Left ventricle myocardium inferior (tissue), 1 donor: ENCODE measurements around the gene SULT1B1. TPM values are rescaled to one million over a fixed set of nuclear protein-coding genes. Genes with fewer than 3 reads are reported as not detected.

Source experiments
- DNase-seq: peaks from one replicate; pipeline ENCODE4 v3.0.0-alpha.2; 2020
- H3K27ac ChIP-seq: fragments of 200-600 bp; replicated peaks from 2 replicates; pipeline ENCODE4 v1.8.0; 2021
- H3K27me3 ChIP-seq: fragments of 200-600 bp; 2 replicates; pipeline ENCODE4 v1.8.0; 2021; ENCODE audit warnings: low read depth
- H3K36me3 ChIP-seq: fragments of 200-600 bp; 2 replicates; pipeline ENCODE4 v1.8.0; 2021
- H3K4me1 ChIP-seq: fragments of 200-600 bp; 2 replicates; pipeline ENCODE4 v1.8.0; 2021
- H3K4me3 ChIP-seq: fragments of 200-600 bp; 2 replicates; pipeline ENCODE4 v1.8.0; 2021; ENCODE audit warnings: mild to moderate bottlenecking, moderate library complexity
- H3K9me3 ChIP-seq: fragments of 200-600 bp; replicated peaks from 2 replicates; pipeline ENCODE4 v1.8.0; 2021
- intact Hi-C: fragments of 100-400 bp; cut with micrococcal nuclease; formaldehyde crosslinking; loops from one replicate; pipeline ENCODE4 v1.11.0; 2022
- total RNA-seq: library from RNA; stranded (reverse); fragmentation: NEBNext Ultra II Directional; extraction: Animal tissue kit (Norgen Biotek cat#: 25700); gene quantifications from one replicate; pipeline ENCODE4 v1.2.1, GENCODE V29; 2021
- TF ChIP-seq, protein P1 (sequence below): fragments of 200-600 bp; IDR thresholded peaks from 2 replicates; pipeline ENCODE4 v1.8.0; 2021; ENCODE audit warnings: antibody characterized with exemption, mild to moderate bottlenecking, borderline replicate concordance
- donor health status: DM: no; HTN: yes; CAD: no; lungs with severe emphysema.

Gene SULT1B1
- total RNA-seq, 1 donor from 2014 or later, result 1.1 TPM

DNA sequence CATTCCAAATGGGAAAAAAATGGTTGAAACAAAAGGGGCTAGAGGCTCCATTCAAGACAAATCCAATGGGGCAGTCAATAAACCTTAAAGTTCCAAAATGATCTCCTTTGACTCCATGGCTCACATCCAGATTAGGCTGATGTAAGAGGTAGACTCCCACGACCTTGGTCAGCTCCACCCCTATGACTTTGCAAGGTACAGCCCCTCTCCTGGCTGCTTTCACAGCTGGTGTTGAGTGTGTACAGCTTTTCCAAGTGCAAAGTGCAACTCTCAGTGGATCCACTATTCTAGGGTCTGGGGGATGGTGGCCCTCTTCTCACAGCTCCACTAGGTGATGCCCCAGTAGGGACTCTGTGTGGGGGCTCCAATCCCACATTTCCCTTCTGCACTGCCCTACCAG is 21.5 kb downstream of the SULT1B1 start:
- H3K4me1 ChIP-seq, result no peaks in the 10 kb centered on the region
- no peaks in the 10 kb centered on the region for H3K27me3 ChIP-seq
- H3K36me3 ChIP-seq, result no peaks in the 10 kb centered on the region
- no peak overlapping the region for H3K27ac ChIP-seq
- TF ChIP-seq, protein P1, sequence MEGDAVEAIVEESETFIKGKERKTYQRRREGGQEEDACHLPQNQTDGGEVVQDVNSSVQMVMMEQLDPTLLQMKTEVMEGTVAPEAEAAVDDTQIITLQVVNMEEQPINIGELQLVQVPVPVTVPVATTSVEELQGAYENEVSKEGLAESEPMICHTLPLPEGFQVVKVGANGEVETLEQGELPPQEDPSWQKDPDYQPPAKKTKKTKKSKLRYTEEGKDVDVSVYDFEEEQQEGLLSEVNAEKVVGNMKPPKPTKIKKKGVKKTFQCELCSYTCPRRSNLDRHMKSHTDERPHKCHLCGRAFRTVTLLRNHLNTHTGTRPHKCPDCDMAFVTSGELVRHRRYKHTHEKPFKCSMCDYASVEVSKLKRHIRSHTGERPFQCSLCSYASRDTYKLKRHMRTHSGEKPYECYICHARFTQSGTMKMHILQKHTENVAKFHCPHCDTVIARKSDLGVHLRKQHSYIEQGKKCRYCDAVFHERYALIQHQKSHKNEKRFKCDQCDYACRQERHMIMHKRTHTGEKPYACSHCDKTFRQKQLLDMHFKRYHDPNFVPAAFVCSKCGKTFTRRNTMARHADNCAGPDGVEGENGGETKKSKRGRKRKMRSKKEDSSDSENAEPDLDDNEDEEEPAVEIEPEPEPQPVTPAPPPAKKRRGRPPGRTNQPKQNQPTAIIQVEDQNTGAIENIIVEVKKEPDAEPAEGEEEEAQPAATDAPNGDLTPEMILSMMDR, result no peak
- no peak overlapping the region for H3K4me3 ChIP-seq
- intact Hi-C loops, result no loop called here
- H3K9me3 ChIP-seq, result peaks cover 5% of the 10 kb centered on the region
- DNase-seq, result no peak

DNA sequence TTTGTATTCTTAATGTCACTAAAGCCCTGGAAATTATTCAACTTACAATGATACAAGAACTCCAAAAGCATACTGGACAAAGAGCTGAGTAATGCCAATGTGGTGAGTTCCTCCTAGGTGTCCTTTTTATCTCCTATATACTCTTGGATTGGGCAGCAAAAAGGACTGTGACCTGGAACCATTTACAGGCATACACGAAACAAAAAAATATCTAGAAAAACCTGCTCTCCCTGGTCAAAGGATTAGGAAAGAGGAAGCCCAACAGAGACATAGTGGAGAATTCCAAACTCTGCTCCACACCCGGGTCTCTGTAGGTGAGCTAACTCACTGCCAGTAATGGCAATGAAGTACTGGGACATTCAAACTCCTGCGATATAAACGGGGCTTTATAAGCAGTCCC is 25.3 kb downstream of the SULT1B1 start:
- TF ChIP-seq, protein P1, result no peak
- no peak overlapping the region for H3K27ac ChIP-seq
- H3K27me3 ChIP-seq, result no peaks in the 10 kb centered on the region
- no peaks in the 10 kb centered on the region for H3K36me3 ChIP-seq
- no peak overlapping the region for H3K4me3 ChIP-seq
- H3K4me1 ChIP-seq, result no peaks in the 10 kb centered on the region
- no peak for DNase-seq
- intact Hi-C loops, result no loop called here
- no peaks in the 10 kb centered on the region for H3K9me3 ChIP-seq

DNA sequence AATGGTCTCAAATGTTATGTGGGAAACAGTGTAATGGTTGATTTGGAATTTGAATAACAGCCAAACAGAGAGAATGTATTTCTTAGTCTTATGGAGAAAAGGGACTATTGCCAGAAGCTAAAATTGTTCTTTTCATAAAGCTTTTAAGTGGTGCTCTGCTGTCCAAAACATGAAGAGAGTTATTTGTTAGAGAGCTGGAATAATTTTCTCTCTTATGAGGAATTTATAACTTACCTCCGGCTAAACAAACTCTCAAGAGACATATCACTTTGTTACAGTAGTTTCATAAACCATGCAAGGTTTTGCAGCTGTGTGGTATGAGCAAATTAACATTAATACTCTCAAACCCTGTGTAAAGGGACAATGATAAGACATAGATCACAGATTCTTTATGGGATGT is 28.6 kb downstream of the SULT1B1 start:
- no peaks in the 10 kb centered on the region for H3K9me3 ChIP-seq
- H3K27me3 ChIP-seq, result no peaks in the 10 kb centered on the region
- intact Hi-C loops, result no loop called here
- H3K36me3 ChIP-seq, result no peaks in the 10 kb centered on the region
- TF ChIP-seq, protein P1, result no peak
- no peak for DNase-seq
- H3K27ac ChIP-seq, result no peak overlapping the region
- no peak overlapping the region for H3K4me3 ChIP-seq
- H3K4me1 ChIP-seq, result no peaks in the 10 kb centered on the region

DNA sequence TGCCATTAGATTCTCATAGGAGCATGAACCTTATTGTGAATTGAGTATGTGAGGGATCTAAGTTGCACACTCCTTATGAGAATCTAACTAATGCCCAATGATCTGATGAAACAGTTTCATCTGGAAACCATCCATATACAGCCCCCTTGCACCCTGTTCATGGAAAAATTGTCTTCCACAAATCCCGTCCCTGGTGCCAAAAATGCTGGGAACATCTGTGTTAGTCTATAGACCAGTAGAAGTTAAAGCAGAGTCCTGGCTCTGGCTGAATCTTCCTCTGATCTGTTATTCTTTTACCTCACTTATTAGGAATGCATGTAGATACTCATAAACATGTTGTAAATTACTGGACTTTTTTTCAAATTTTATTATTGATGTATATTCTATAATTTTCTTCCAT is 29.2 kb downstream of the SULT1B1 start:
- no peak overlapping the region for H3K27ac ChIP-seq
- no peaks in the 10 kb centered on the region for H3K9me3 ChIP-seq
- TF ChIP-seq, protein P1, result no peak
- H3K4me3 ChIP-seq, result no peak overlapping the region
- no peaks in the 10 kb centered on the region for H3K27me3 ChIP-seq
- intact Hi-C loops, result no loop called here
- H3K36me3 ChIP-seq, result no peaks in the 10 kb centered on the region
- no peaks in the 10 kb centered on the region for H3K4me1 ChIP-seq
- DNase-seq, result no peak

DNA sequence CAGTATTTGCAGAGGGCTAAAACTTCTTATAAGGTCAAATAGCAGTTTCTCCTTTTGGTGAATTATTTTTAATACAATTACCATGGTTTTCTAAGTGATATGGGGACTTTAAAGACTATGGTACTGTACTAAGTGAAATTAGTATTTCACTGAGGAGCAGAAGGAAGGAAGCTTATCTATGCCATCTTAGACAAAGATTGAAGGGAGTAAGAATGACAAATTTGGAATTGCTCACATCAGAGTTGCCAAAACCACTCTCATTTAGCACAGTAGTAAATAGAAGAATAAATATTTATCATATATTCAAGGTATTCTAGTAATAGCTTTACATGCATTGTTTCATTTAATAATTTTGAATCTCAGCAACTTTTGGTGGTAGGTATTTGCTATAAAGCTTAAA is 30.4 kb downstream of the SULT1B1 start:
- intact Hi-C loops, result no loop called here
- DNase-seq, result no peak
- TF ChIP-seq, protein P1, result no peak
- no peaks in the 10 kb centered on the region for H3K9me3 ChIP-seq
- no peak overlapping the region for H3K27ac ChIP-seq
- no peak overlapping the region for H3K4me3 ChIP-seq
- no peaks in the 10 kb centered on the region for H3K4me1 ChIP-seq
- no peaks in the 10 kb centered on the region for H3K27me3 ChIP-seq
- no peaks in the 10 kb centered on the region for H3K36me3 ChIP-seq

DNA sequence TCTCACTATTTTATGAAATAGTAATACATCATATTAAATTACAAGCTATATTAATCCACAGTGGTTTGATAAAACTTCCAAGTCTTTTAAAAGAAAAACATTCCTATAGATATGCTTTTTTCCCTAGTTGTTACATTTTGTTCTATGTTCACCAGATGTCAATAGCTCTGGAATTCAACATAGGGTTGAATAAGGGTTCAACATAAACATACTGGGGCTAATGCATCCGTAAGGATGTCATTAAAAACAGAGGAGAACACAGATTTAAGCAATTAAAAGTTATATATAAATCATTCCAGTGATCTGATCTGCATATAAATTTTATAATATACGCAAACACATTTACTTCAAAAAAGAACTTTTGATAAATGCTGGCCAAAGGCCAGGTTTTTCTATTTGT is 32.5 kb downstream of the SULT1B1 start:
- no peak overlapping the region for H3K27ac ChIP-seq
- peaks cover 6% of the 10 kb centered on the region for H3K9me3 ChIP-seq
- TF ChIP-seq, protein P1, result no peak
- H3K36me3 ChIP-seq, result no peaks in the 10 kb centered on the region
- DNase-seq, result no peak
- H3K4me3 ChIP-seq, result no peak overlapping the region
- intact Hi-C loops, result no loop called here
- no peaks in the 10 kb centered on the region for H3K27me3 ChIP-seq
- H3K4me1 ChIP-seq, result no peaks in the 10 kb centered on the region
